Tongue (tissue), 2 donors: ENCODE results near the gene EPM2A. TPM values are rescaled to one million over a fixed set of nuclear protein-coding genes. Genes with fewer than 3 reads are reported as not detected.
A peak's percentile ranks its signal among the peaks of the same experiment; 100 is the strongest.
"Not testable (repeated sequence)": the region's sequence is repeated elsewhere in the genome, so short reads cannot be mapped to it uniquely, and the experiment has no call there.

ENCODE experiments used
- DNase-seq: peaks from one replicate; pipeline ENCODE4 v3.0.0-alpha.2; 2015
- total RNA-seq: library from RNA; depleted of rRNA; stranded (reverse); fragments of >200 nt; gene quantifications from one replicate; pipeline ENCODE4 v1.2.3, GENCODE V29; 2014

EPM2A gene
- total RNA-seq: 51.3 TPM

DNA sequence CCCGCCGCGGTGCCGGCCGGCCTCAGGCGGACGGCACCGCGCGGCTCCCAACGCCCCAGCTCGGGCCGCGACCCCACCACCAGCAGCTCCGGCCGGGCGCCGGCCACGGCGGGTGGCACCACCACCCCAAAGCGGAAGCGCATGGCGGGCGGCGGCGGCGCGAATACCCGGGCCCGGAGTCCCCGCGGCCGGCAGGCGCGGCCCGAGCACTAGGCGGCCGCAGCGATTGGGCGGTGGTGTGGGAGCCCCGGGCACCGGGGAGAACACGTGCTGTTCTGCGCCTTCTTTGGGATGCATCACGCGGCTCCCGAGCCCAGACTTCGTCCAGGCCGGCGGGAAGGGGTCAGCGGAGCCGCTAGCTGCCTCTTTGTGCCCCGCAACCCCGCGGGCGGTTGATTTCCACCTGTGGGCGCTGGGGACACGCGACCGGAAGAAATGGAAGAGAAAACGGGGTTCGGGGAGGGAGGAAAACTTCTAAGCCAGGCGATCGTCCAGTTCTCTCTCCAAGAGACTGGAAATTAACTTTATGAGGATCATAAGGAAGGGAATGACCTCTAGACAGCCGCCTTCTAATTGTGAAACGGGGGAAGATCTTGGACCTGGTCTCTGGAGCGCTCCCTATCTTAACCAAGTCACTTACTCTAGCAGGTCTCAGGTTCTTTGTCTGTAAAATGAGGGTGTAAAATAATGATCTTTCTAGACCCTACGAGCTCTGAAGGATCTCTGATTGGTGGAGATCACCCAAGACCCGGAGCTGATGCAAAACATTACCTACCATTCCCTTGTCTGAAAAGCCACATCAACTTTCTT is at the start of gene EPM2A:
EPM2A (minus strand) TSS at position 165 of the 810 bp plus-strand sequence; CDS start at position 143, 22 bp downstream.
- peak; percentile 87 for DNase-seq

DNA sequence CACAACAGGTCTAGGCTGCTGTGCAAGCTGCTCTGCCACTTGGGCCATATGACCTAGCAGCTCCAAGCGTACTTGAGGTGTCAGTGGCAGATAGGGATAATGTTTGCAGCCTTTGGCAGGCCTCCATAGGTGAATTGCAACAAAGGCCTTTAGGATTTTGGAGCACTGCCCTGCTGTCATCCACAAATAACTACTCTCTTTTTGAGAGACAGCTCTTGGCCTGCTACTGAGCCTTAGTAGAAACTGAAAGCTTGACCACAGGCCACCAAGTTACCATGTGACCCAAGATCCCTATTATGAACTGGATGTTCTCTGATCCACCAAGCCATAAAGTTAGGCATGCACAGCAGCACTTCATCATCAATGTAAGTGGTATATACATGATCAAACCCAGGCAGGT is 49.4 kb upstream of the EPM2A start:
- DNase-seq: no peak

DNA sequence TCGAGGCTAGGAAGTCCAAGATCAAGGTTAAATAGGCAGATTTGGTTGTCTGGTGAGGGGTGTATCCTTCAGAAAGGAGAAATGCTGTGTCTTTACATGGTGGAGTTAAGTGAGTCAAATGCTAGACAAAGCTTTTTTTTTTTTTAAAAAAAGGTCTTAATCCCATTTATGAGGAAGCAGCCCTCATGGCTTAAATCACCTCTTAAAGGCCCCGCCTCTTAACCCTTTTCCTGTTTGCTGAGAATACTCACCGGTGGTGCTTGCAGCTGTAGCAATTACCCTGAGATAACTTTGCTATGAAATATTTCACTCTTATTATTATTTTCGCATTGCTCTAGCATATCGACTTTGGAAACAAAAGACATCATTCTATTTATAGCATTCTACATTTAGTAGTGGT is 48.5 kb upstream of the EPM2A start:
- DNase-seq: no peak

DNA sequence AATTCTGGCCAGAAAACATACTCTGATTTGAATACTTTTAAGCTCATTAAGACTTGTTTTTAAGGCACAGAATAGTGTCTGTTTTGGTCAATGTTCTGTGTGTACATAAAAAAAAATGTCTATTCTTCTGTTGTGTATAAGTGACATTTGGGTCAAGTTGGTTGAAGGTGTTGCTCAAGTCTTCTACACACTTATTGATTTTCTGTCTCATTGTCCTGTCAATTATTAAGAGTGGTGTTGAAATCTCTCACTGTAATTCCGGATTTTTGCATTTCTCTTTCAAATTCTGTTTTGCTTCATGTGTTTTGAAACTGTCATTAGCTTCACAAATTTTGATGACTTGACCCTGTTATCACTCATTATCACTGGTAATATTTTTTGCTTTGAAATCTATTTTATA is 37.5 kb upstream of the EPM2A start:
- no peak for DNase-seq

DNA sequence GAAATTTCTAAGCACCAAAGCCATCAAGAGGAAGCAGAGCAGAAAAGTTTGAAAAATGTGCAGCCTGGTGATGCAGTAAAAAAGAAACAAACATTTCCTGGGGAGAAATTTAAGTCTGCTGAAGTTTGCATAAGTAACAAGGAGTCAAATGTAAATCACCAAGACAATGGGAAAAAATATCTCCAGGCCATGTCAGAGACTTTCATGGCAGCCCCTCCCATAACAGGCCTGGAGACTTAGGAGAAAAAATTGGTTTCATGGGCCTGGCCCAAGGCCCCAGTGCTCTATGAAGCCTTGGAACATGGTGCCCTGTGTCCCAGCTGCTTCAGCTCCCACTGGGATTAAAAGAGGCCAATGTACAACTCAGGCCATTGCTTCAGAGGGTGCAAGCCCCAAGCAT is 30.1 kb upstream of the EPM2A start:
- DNase-seq: no peak

DNA sequence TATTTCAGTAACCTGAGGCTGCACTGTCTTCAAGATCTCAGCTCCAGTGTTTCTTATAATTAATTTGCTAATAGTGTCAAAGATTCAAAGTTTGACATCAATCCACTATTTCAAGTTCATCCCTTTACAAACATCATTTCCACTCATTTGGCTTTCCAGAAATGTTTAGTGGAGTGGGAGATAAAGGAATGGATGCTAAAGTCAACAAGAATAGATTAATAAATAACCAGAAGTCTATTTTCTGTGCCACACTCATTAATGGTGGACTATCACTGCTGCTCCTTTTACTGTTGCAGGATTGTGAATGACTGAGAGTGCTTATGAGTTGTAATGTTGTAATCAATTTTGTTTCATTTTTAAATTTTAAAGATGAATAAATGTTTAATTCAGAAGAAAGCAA is 28.4 kb upstream of the EPM2A start:
- DNase-seq: no peak

DNA sequence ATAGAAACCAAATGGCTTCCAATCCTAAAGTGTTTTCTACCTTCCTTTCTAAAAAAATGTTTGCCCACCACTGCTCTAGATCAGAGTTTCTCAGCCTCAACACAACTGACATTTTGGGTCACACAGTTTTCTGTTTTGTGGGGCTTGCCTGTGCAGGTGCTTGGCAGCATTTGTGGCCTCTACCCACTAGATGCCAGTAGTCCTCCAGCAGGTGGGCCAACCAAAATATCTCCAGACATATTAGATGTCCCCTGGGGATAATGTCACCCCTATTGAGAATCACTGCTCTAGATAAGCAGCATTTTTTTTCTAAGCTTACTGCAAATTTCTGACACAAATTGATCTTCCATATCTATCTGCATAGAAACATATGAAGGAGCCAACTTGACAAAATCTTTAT is 26.3 kb upstream of the EPM2A start:
- no peak for DNase-seq

DNA sequence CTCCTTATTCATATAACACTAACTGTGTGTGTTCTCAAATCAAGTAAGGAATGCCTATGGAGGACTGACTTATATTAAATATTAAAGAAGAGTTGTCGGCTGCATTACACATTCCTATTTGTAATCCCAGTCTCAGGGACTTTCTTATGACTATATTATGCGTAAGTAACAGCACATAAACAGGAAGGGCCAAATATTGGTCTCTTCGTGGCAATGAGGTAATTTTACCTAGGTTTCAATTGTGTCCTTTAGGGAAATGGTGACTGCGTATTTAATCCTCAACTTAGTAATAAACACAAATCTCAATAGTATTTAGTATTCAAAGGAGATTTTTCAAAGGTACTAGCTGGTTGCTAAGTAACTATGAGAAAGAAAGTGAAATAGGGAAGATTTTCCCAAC is 22.8 kb upstream of the EPM2A start:
- DNase-seq: no peak

DNA sequence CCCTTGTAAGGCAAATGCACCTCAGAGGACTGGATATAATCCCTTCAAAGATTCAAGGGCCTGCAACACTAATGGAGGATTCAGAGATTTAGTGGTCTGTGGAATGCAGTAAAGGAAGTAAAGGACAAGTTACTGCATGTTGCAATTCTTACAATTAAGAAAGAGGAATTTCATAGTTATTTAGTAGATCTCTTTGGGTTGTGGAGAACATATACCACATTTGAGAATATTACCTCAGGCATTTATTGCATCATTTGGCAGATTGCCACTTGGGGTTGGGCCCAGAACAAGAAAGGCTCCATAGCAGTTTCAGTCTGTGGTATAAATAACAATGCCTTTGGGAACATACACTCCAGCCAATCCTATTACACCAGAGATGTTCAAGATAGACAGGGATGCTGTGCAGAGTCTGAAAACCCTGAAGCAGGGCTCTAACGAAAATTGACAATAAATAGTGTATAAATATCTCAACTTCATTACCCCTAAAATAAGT is 20.9 kb upstream of the EPM2A start:
- DNase-seq: peak; percentile 61

DNA sequence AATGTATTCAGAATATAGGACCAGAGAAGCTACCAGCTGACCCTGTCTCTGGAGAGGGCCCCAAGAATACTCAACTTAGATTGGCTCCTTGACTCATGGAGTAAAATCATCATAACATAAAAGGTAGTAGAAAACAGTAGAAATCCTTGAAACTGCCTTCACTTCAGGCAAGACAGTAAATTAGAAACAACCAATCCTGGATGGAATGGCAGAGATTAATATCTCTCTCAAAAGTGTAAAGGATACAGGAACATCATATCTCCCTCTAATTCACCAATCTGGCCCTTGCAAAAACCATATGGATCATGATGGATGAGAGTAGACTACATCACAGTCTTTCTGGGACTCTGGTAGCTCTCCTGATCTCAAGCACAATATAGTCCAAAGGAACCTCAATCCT is 20.4 kb upstream of the EPM2A start:
- DNase-seq: no peak

DNA sequence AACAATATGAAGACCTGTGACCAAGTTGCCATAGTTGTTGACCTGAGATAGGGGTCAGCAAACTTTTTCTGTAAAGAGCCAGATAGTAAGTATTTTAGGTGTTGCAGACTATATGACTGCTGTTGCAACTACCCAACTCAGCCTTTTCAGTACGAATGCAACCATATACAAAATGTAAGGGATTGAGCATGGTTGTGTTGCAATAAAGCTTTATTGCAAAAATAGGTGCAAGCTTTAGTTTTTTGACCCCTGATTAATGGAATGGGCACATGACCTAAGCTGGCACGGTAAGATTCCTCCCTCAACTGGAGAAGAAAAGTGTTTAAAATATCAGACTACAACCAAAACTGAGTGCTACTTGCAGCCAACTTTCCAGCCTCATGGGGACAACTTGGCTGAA is 17.3 kb upstream of the EPM2A start:
- no peak for DNase-seq

DNA sequence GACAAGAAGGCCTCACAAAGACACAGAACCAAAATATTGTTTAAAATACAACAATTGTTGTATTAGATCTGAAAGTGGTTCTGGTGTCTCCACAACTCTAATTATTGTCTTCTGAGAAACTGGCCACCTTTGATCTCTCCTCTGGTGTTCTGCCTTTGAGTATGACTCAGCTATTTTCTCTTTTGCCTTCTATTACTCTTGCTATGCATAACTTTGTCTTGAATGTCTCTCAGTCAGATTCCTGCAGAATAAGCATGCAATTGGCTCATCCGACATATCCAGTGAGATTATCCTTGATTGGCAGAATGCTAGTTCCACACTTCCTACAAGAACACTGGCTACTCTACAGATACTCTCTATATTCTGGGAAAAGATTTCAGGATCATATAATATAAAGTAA is 14.3 kb upstream of the EPM2A start:
- DNase-seq: no peak

DNA sequence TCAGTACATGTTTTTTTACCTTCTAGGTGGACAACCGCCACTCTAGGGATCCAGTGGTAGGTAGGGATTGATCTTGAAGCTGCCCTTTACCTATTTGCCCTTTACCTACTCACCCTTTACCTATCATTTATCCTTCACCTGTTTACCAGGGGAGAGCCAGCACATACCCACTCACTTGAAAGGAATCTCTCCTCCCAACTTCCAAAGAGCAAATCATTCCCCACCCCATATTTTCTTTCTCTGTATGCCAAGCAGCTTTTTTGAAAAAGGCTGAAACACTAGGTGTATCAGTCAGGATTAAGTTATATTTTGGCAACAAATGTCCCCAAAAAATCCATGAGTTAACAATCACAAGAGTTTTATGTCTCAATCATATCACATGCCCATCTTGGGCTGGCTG is 10.5 kb upstream of the EPM2A start:
- no peak for DNase-seq

DNA sequence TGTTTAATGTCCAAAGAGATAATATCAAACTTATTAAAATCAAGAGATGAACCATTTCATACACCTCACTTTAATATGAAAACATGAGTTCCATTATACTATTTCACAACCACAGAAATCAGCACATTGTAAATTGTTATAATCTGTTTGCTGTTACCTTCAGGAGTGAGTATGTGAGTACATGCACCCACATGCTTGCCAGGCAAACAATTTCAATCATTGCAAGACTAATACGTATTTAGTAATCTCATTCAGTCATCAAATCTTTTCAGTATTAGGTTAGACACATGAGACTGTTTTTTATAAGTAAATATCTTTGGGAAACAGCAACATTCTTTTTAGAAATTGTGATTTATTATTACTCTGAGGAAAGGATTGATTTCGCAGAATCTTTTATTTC is 9.3 kb upstream of the EPM2A start:
- DNase-seq: no peak

DNA sequence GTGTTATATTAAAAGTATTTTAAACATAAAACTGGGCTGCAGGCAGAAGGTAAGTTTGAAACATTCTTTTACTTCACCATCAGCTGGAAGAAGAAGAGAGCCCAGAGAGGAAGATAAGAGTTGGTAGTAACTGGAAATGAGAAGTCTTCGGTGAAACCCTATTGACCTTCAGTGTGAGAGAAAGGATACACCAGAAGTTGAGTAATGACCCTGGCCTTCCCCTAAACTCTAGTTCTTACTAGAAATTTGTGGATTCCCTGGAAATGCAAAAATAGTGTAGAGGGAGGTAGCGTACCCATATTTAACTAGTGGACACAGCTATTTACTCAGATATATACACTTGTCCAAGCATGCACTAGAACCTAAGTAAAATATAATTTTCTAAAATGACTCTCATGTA is 8.0 kb upstream of the EPM2A start:
- no peak for DNase-seq

DNA sequence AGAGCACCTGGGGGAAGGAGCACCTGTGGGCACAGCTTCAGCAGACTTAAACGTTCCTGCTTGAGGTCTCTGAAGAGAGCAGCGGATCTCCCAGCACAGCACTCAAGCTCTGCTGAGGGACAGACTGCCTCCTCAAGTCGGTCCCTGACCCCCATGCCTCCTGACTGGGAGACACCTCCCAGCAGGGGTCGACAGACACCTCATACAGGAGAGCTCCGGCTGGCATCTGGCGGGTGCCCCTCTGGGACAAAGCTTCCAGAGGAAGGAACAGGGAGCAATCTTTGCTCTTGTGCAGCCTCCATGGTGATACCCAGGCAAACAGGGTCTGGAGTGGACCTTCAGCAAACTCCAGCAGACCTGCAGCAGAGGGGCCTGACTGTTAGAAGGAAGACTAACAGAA is 7.2 kb upstream of the EPM2A start:
- DNase-seq: not testable (repeated sequence)

DNA sequence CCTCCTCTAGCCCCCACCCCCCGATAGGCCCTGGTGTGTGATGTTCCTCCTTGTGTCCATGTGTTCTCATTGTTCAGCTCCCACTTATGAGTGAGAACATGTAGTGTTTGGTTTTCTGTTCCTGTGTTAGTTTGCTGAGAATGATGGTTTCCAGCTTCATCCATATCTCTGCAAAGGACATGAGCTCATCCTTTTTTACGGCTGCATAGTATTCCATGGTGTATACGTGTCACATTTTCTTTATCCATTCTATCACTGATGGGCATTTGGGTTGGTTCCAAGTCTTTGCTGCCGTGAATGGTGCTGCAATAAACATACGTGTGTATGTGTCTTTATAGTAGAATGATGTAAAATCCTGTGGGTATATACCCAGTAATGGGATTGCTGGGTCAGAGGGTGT is 4.4 kb upstream of the EPM2A start:
- not testable (repeated sequence) for DNase-seq

DNA sequence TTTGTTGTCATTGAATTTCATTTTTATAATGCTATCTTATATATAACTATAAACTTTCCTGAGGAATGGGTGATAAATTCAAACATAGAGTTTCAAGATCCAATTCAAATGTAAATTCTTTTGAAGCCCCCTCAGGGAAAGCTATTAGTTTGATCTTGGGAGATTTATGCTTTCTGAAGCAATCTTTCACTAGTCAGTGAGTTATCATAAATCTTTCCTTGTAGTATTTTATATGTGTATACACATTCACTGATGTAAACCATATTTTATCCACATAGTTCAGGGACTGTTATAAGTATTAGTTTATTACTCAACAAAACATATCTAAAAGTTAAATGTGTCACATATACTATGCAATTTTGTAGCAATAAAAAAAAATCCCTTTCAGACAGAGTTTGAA is 2.9 kb upstream of the EPM2A start:
- DNase-seq: no peak

DNA sequence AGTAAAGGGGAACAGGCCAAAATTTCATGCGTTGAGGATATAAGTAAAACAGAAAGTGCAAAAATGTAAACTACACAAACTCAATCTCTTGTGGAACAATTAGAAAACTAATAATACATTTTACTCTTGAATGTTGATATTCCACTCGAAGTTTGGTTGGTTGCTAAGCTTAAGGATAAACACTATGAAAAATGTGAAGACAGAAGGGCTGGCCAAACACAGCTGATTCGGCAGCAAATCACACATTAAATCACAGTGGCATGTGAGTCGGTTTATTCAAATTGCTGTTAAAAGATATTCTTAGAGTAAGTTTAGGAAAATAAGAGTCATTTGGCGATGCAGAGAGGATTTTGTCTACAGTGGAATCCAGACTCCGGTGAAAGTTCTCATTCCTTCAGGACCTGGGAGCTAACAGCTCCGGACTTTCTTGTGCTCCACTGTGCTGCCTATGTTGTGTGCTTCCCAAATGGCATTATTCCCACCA is 1.4 kb upstream of the EPM2A start:
- peak; percentile 72 for DNase-seq

DNA sequence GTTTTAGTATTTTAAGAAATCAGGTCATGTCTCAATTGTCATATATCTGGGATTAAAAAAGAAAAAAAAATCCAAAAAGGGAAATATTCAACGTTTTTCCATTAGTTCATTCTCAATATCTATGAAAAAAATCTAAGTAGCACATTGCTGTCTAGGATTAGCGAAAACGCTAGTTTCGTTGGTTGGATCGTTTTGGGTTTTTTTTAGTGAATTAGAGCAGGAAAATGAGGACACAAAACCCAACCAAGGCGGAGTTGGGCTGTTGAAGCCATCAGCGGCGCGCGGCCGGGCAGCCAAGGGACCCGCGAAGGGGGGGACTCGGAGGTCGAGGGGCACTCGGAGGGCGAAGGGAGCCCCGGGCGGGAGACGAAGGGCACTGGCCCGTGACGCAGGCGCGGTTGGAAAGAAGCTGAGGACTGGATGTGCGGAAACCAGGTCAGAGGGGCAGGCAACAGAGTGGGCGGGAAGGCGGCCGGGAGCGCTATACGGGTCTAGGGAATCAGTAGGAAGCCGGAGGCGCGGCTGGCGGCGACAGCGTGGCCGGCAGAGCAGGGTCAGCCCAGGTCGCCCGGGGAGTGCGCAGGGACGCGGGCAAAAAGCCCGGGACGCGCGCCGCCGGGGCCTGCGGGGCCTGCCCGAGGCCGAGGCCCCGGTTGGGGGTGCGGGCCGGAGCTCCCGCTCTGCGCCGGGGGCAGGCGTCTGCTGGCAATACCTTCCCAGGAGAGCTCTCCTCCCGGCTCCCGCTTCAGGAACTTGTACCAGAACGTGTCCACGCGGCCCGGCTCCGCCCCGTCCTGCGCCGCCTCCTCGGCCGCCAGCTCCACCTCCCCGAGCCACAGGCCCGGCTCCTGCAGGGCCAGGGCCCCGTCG is 599 bp downstream of the EPM2A start:
- peak; percentile 94 for DNase-seq

DNA sequence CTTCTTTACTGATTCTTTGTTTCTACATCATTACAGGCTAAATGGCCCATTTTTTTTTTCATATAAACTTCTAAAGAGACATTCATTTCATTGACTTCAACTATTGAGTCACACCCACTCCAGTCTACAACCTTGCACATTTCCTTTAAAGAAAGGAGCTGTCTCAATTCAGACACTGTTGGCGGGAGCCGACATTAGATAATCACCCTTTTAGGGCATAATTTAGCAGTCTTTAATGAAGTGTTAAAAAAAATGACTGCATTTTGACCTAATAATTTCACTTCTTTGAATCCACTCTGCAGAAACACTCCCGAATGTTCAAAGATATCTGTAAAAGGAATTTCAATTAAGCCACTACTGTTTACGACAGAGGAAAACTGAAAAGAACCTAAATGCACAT is 1.5 kb downstream of the EPM2A start:
- DNase-seq: peak; percentile 24

DNA sequence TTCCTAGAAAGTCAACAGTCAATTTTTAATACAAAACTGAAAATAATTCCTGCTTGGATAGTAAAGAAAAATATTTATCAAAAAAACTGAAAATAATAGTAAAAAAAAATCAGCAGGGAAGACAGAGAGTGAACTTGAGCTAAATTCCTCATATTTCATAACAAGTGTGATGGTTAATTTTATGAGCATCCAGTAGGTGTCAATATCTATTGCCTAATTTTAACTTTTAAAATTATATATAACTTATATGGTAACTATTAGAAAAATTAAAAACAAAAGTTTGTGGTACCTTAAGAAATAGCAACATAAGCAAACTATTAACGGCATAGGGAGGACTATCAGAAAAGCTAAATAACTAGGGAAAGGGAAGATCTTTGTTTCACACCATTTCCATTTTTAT is 2.1 kb downstream of the EPM2A start:
- DNase-seq: no peak

DNA sequence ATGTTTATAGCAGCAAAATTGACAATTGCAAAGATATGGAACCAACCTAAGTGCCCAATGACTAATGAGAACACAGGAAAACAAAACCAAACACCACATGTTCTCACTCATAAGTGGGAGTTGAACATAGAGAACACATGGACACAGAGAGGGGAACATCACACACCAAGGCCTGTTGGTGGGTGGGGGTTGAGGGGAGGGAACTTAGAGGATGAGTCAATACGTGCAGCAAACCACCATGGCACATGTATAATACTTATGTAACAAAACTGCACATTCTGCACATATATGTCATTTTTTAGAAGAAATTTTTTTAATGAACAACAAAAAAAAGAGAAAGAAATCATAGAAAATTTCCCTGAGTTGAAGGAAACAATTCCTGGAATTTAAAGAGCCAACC is 3.9 kb downstream of the EPM2A start:
- no peak for DNase-seq
